ENCODE data around the gene MSLN. TPM values are rescaled to one million over a fixed set of nuclear protein-coding genes. Genes with fewer than 3 reads are reported as not detected.

The MSLN gene
- total RNA-seq, 3 donors from 2014 or later (not counting 1 experiment from before 2014, with no cell fraction given) = not detected

- TF ChIP-seq CTCF (IDR thresholded peaks at IDR 0.05) = no peak
- Histone ChIP-seq H3K9me3 (ENCODE audit: control insufficient read depth, insufficient read depth, low read length) (no peaks in the 10 kb centered on the region), H3K4me1 (ENCODE audit: control insufficient read depth, insufficient read depth, low read length) (peaks cover 48% of the 10 kb centered on the region), H3K27ac (ENCODE audit: low read length) (no peak overlapping the region), H3K36me3 (ENCODE audit: control insufficient read depth, insufficient read depth, low read length) (no peaks in the 10 kb centered on the region), H3K4me3 (ENCODE audit: low read length) (no peak overlapping the region), H3K27me3 (ENCODE audit: control insufficient read depth, insufficient read depth, low read length) (peaks cover 10% of the 10 kb centered on the region)
- no peak overlapping the region for H3K4me3 Mint-ChIP-seq
- peaks cover 0 to 4% of the 10 kb centered on the region in 2 donors for H3K27me3 Mint-ChIP-seq (ENCODE audit: low read depth in 2 of 2)
- H3K9me3 Mint-ChIP-seq = no peaks in the 10 kb centered on the region
- 85% methylated on average over 32 of the region's 32 CpGs for WGBS (ENCODE audit: insufficient coverage)
- ATAC-seq = no peak
- no peak for DNase-seq
- H3K4me1 Mint-ChIP-seq = peaks cover 0 to 25% of the 10 kb centered on the region in 2 donors
- no peaks in the 10 kb centered on the region for H3K36me3 Mint-ChIP-seq
- intact Hi-C loops (cut with micrococcal nuclease) = loop anchor here (10.0 kb wide), 1 partner anchor 337 kb away; no protein-coding TSS in a partner anchor
- H3K27ac Mint-ChIP-seq = no peak overlapping the region
These were observed 42.9 kb upstream of the MSLN start for GRCh38 chr16:717450-718245.

- no peak for TF ChIP-seq CTCF (IDR thresholded peaks at IDR 0.05)
- DNase-seq (no peak), ATAC-seq (no peak)
- Mint-ChIP-seq H3K4me1 (peaks cover 0 to 28% of the 10 kb centered on the region in 2 donors), H3K4me3 (no peak overlapping the region), H3K36me3 (no peaks in the 10 kb centered on the region), H3K27me3 (ENCODE audit: low read depth in 2 of 2) (peaks cover 0 to 4% of the 10 kb centered on the region in 2 donors), H3K27ac (no peak overlapping the region), H3K9me3 (no peaks in the 10 kb centered on the region)
- Histone ChIP-seq H3K4me3 (ENCODE audit: low read length) (no peak overlapping the region), H3K27ac (ENCODE audit: low read length) (no peak overlapping the region), H3K4me1 (ENCODE audit: control insufficient read depth, insufficient read depth, low read length) (peaks cover 51% of the 10 kb centered on the region), H3K27me3 (ENCODE audit: control insufficient read depth, insufficient read depth, low read length) (peaks cover 10% of the 10 kb centered on the region), H3K36me3 (ENCODE audit: control insufficient read depth, insufficient read depth, low read length) (no peaks in the 10 kb centered on the region), H3K9me3 (ENCODE audit: control insufficient read depth, insufficient read depth, low read length) (no peaks in the 10 kb centered on the region)
- intact Hi-C loops (cut with micrococcal nuclease) = loop anchor here (10.0 kb wide), 1 partner anchor 336 kb away; no protein-coding TSS in a partner anchor
- WGBS (ENCODE audit: insufficient coverage) = 93% methylated on average over 9 of the region's 9 CpGs
These were observed 42.1 kb upstream of the MSLN start for GRCh38 chr16:718389-718788.

DNA sequence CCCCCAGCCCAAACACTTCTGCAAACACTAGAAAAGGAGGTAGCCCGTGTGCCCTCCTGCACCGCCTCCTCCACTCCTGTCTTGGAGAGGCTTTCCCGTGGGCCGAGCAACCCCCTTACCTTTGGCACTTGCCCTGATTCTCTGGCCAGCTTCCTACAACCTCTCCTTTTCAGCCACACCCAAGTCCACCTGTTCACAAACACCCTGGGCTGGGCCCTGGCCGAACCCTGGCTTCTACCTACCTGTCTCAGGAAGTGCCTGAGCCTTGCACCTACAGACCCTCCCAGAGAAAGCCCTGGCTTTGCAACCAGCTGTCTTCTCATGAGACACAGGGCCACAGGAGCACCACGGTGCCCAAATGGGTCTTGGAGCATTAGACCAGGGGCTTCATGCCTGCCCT is 41.6 kb upstream of the MSLN start:
- ATAC-seq = no peak
- intact Hi-C loops (cut with micrococcal nuclease) = loop anchor here (10.0 kb wide), 1 partner anchor 336 kb away; no protein-coding TSS in a partner anchor

More for the DNA sequence above, 41.6 kb upstream of the MSLN start:
- Mint-ChIP-seq H3K9me3 (no peaks in the 10 kb centered on the region), H3K36me3 (no peaks in the 10 kb centered on the region), H3K4me1 (peaks cover 0 to 28% of the 10 kb centered on the region in 2 donors), H3K27ac (peak overlapping the region in 1 of 2 donors; percentile 80), H3K27me3 (ENCODE audit: low read depth in 2 of 2) (peaks cover 0 to 4% of the 10 kb centered on the region in 2 donors), H3K4me3 (peak overlapping the region; percentile 59)
- Histone ChIP-seq H3K4me1 (ENCODE audit: control insufficient read depth, insufficient read depth, low read length) (peaks cover 51% of the 10 kb centered on the region), H3K27me3 (ENCODE audit: control insufficient read depth, insufficient read depth, low read length) (peaks cover 10% of the 10 kb centered on the region), H3K4me3 (ENCODE audit: low read length) (no peak overlapping the region), H3K9me3 (ENCODE audit: control insufficient read depth, insufficient read depth, low read length) (no peaks in the 10 kb centered on the region), H3K36me3 (ENCODE audit: control insufficient read depth, insufficient read depth, low read length) (no peaks in the 10 kb centered on the region), H3K27ac (ENCODE audit: low read length) (no peak overlapping the region)
- DNase-seq = no peak
- WGBS (ENCODE audit: insufficient coverage) = 85% methylated on average over 5 of the region's 6 CpGs
- TF ChIP-seq CTCF (IDR thresholded peaks at IDR 0.05) = no peak
